ENCODE measurements around the gene TMEM239.

GRCh38 chr20:2859330-2860121 lies 43.4 kb downstream of the TMEM239 start:
- TF ChIP-seq GATA2 (IDR thresholded peaks at IDR 0.05; ENCODE audit: low read depth, low read length) (no peak), GATA3 (IDR thresholded peaks at IDR 0.05; ENCODE audit: low read depth, low read length) (no peak)
